Stimulated activated naive CD4-positive, alpha-beta T cell (primary cell): ENCODE measurements around the gene EPM2A.

ENCODE experiments used
- DNase-seq, 6 experiments: peaks; one replicate each; lab custom pipeline; 2025; lab: John Stamatoyannopoulos, UW

EPM2A gene

DNA sequence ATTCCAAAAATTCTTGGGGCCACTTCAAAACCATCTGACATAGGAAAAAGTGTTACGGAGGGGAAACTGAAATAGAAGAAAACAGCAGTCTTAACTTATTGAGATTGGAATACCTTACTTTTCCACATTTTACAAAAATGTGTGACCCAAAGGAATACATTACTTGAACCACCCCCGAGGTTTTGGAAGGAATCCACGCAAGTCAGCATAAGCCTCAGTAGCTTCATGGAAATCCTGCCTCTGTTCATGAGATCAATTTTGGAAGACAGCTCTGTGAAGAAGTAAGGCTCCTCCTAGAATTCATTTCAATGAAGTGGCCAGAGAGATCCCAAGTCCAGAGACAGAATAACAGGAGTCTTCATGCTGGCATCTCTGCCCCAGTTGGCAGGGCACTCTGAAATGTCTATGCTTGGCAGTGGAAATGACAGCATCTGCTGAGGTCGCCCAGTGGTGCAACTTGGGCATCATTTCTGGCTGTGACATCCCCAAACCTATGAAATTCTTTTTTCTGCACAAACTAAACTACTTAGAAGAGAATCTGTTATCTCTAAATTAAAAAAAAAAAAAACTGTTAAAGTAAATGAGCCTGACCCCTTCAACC is 132.5 kb downstream of the EPM2A start:
- DNase-seq: no peak

DNA sequence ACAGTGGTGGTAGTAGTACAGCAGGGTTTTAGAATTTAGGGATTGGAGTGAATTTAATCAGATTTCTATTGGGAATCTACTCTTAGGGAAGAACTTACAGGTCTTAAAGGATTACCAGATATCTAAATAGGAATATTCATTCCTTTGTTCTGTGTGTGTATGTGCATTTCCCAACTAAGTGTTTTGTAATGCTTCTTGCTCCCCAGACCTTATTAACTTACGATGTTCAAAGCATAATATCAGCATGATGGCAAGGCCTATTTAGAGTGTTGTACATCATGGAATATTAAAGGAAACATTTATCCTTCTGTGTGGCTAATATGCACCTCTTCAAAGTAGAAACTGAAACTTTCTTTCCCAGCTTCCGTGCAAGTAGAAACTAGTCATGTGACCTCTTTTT is 133.9 kb downstream of the EPM2A start:
- DNase-seq: no peak

DNA sequence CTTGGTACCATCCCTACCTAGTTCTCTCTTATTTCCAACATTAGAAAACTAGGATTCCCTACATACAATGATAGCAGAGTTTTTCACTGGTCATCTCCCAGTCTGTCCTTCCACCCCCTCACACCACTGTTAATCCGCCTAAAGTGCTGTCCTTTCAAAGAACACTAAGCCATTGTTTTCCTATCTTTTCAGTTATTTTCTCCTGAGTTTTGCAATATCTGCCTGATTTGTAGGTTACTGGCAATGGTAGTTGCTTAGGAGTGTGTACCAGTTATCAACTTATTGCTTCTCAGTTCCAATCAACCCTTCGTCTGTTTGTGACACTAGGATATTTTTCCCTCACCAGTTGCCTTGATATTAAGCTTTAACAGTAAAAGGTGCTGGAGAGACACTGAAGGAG is 135.0 kb downstream of the EPM2A start:
- no peak for DNase-seq

DNA sequence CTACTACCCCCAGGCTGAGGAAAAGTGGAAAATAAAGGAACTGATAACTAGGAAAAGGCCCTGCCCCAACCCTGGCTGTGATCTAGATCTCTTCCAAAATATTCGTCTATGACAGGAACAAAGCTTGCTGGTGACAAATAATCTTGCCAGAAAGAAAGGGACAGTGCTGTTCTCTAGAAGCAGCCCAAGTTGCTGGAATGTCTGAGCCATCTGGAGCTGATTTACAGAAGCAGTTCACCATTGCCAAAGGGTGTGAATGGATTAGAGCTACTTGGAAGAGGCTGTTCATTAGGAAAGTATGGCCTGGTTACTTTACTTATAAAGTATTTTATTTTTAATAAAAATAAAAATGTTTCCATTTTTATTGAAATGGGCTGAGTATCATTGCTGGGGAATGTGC is 146.3 kb downstream of the EPM2A start:
- DNase-seq: no peak

DNA sequence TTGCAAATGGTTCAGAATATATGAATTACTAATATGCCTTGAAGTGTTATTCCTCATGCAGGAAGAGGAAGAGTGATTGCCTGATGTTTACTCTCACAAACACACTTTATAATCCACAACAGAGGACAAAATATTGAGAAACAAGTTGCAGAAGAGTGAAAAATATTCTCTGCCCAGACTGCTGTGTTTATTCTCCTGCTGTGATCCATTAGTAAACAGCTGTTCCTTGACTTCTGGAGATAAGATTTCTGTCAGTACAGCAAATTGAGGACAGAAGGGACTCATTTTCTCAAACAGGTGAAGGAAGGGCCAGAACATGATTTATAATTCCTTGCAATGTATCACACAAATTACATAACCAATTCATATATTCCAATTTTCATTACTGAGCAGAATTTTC is 148.0 kb downstream of the EPM2A start:
- DNase-seq: no peak

DNA sequence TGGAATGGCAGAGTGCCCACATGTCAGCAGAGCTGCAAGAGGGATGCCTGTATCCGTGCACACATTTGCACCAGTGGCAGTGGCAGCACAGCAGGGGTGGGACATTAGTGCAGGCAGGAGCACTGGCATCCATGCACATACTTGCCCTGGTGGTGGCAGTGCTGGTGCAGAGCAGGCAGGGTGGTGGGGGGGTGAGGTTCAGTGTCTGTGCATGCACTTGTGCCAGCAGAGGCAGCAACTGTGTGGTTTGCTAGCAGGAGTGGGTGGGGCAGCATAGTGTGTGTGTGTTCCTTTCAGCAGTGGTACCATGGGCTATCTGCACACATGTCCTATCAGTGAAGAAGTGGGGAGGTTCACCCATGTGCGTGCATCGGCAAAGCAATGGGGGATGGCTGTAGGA is 151.6 kb downstream of the EPM2A start:
- no peak for DNase-seq
